ENCODE measurements around the gene CSKMT. TPM values are rescaled to one million over a fixed set of nuclear protein-coding genes. Genes with fewer than 3 reads are reported as not detected.

The CSKMT gene
- total RNA-seq, 1 experiment from 2014 or later, result 40.1 TPM

DNA sequence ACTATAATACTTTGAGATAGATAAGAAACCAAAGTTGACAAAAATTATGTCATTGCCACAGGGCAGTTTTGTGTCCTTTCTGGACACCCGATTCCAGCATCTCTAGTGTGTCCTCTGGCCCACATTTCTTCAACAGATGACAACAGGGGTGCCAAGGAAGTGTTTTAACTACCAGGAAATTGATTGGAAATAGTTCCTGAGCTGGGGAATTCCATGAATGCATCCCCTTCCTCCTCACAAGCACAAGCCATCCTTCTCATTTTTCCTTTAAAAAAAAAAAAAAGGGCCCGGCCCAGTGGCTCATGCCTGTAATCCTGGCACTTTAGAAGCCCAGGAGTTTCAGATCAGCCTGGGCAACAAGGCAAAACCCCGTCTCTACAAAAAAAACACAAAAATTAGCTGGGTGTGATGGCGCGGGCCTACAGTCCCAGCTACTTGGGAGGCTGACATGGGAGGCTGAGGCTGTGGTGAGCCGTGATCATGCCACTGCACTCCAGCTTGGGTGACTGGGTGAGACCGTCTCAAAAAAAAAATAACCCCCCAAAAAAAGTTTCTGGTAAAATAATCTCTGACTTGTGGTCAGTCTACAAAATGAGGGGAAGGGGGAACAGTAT lies 42.5 kb upstream of the CSKMT start:
- DNase-seq, result no peak
- H3K27me3 ChIP-seq (replicated peaks; ENCODE audit: control insufficient read depth, insufficient read depth, low read length), result no peaks in the 10 kb centered on the region
- intact Hi-C loops (cut with micrococcal nuclease; ENCODE audit: unreplicated experiment), result loop anchor here (1.0 to 2.0 kb wide), 3 partner anchors 24 to 42 kb away; partner anchors contain the start of genes C11orf98, CSKMT, GANAB and TUT1
- Mint-ChIP-seq H3K4me1 (ENCODE audit: low read depth, unreplicated experiment) (peaks cover 7% of the 10 kb centered on the region), H3K27me3 (ENCODE audit: insufficient read depth, unreplicated experiment) (no peaks in the 10 kb centered on the region), H3K36me3 (ENCODE audit: insufficient read depth, unreplicated experiment) (peaks cover 57% of the 10 kb centered on the region), H3K4me3 (ENCODE audit: unreplicated experiment) (peak overlapping the region; percentile 91), H3K9me3 (ENCODE audit: unreplicated experiment) (no peaks in the 10 kb centered on the region), H3K27ac (ENCODE audit: unreplicated experiment) (peak overlapping the region; percentile 81)
- TSS peak; percentile 100 for BruUV-seq (replicated peaks)
- H3K4me3 ChIP-seq (ENCODE audit: low read depth, low read length), result peak overlapping the region; percentile 15
- H3K9me3 ChIP-seq, result no peaks in the 10 kb centered on the region
- TF ChIP-seq, protein P1, sequence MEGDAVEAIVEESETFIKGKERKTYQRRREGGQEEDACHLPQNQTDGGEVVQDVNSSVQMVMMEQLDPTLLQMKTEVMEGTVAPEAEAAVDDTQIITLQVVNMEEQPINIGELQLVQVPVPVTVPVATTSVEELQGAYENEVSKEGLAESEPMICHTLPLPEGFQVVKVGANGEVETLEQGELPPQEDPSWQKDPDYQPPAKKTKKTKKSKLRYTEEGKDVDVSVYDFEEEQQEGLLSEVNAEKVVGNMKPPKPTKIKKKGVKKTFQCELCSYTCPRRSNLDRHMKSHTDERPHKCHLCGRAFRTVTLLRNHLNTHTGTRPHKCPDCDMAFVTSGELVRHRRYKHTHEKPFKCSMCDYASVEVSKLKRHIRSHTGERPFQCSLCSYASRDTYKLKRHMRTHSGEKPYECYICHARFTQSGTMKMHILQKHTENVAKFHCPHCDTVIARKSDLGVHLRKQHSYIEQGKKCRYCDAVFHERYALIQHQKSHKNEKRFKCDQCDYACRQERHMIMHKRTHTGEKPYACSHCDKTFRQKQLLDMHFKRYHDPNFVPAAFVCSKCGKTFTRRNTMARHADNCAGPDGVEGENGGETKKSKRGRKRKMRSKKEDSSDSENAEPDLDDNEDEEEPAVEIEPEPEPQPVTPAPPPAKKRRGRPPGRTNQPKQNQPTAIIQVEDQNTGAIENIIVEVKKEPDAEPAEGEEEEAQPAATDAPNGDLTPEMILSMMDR (IDR thresholded peaks at IDR 0.05; ENCODE audit: insufficient read depth in 1 of 2, low read depth in 1 of 2, low read length in 1 of 2, severe bottlenecking in 1 of 2, unreplicated experiment in 1 of 2), result no peak
- CTCF ChIA-PET, result interaction anchor here (1.5 to 2.4 kb wide), 3 partner anchors 31 to 83 kb away, joined by 4 to 19 read pairs (median 7); partner anchors contain the start of genes C11orf98, CSKMT and TUT1
- H3K36me3 ChIP-seq (ENCODE audit: control insufficient read depth, insufficient read depth, low read length), result peaks cover 9% of the 10 kb centered on the region
- POLR2A ChIA-PET, result interaction anchor here (0.5 to 3.2 kb wide), 10 partner anchors 11 to 62 kb away, joined by 4 to 42 read pairs (median 14); partner anchors contain the start of genes C11orf98, CSKMT, EEF1G and INTS5
- peaks cover 13% of the 10 kb centered on the region for H3K4me1 ChIP-seq

DNA sequence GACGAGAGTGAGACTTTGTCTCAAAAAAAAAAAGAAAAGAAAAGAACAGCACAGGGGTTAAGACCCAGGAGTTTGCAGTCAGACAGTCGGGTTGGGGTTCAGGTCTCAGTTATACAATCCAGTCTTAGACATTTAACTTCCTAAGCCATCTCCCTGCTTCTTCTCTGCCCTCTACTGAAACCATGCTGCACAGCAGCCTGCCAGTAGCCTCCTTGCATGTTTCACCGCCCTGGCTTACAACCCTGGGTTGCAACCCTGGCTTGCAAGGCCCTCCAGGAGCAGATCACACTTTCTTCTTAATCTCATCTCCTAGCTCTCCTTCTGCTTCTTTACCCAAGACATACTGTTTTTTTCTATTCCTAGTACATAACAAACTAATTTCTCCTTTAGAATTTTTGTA lies 37.4 kb upstream of the CSKMT start:
- Histone ChIP-seq H3K27me3 (replicated peaks; ENCODE audit: control insufficient read depth, insufficient read depth, low read length) (no peaks in the 10 kb centered on the region), H3K4me3 (ENCODE audit: low read depth, low read length) (no peak overlapping the region), H3K4me1 (no peaks in the 10 kb centered on the region), H3K36me3 (ENCODE audit: control insufficient read depth, insufficient read depth, low read length) (peaks cover 16% of the 10 kb centered on the region), H3K9me3 (no peaks in the 10 kb centered on the region)
- H3K27me3 Mint-ChIP-seq (ENCODE audit: insufficient read depth, unreplicated experiment), result no peaks in the 10 kb centered on the region
- H3K4me3 Mint-ChIP-seq (ENCODE audit: unreplicated experiment), result no peak overlapping the region
- TF ChIP-seq, protein P1 (IDR thresholded peaks at IDR 0.05; ENCODE audit: insufficient read depth in 1 of 2, low read depth in 1 of 2, low read length in 1 of 2, severe bottlenecking in 1 of 2, unreplicated experiment in 1 of 2), result peak in 1 of 2 experiments; percentile 21
- DNase-seq, result no peak
- intact Hi-C loops (cut with micrococcal nuclease; ENCODE audit: unreplicated experiment), result no loop called here
- H3K36me3 Mint-ChIP-seq (ENCODE audit: insufficient read depth, unreplicated experiment), result peaks cover 82% of the 10 kb centered on the region
- BruUV-seq (replicated peaks), result no TSS peak
- ChIA-PET POLR2A (no interaction called here), CTCF (no interaction called here)
- H3K4me1 Mint-ChIP-seq (ENCODE audit: low read depth, unreplicated experiment), result no peaks in the 10 kb centered on the region
- H3K27ac Mint-ChIP-seq (ENCODE audit: unreplicated experiment), result no peak overlapping the region
- no peaks in the 10 kb centered on the region for H3K9me3 Mint-ChIP-seq (ENCODE audit: unreplicated experiment)

DNA sequence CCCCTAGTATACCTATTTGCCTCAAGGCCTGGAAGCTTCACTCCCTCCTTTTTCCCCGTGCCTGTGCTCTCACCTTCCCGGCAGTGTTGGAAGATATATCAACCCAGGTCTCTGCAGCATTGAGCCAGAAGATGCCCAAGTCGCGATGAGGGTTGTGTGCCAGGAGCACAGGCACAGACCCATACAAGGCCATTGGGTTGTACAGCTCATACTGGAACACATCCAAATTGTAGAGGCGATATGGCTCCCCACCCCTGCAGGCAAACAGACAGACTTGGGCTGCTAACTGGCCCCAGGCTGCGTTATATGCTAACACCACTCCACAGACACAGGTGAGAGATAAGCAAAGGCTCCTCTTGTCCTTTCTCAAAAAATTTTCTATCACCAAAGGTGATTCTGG lies 32.6 kb upstream of the CSKMT start:
- Mint-ChIP-seq H3K36me3 (ENCODE audit: insufficient read depth, unreplicated experiment) (peaks cover 96% of the 10 kb centered on the region), H3K27ac (ENCODE audit: unreplicated experiment) (no peak overlapping the region), H3K4me1 (ENCODE audit: low read depth, unreplicated experiment) (no peaks in the 10 kb centered on the region), H3K4me3 (ENCODE audit: unreplicated experiment) (no peak overlapping the region), H3K9me3 (ENCODE audit: unreplicated experiment) (no peaks in the 10 kb centered on the region), H3K27me3 (ENCODE audit: insufficient read depth, unreplicated experiment) (no peaks in the 10 kb centered on the region)
- TF ChIP-seq, protein P1 (IDR thresholded peaks at IDR 0.05; ENCODE audit: insufficient read depth in 1 of 2, low read depth in 1 of 2, low read length in 1 of 2, severe bottlenecking in 1 of 2, unreplicated experiment in 1 of 2), result no peak
- no peaks in the 10 kb centered on the region for H3K27me3 ChIP-seq (replicated peaks; ENCODE audit: control insufficient read depth, insufficient read depth, low read length)
- H3K36me3 ChIP-seq (ENCODE audit: control insufficient read depth, insufficient read depth, low read length), result peaks cover 22% of the 10 kb centered on the region
- no peaks in the 10 kb centered on the region for H3K4me1 ChIP-seq
- no TSS peak for BruUV-seq (replicated peaks)
- intact Hi-C loops (cut with micrococcal nuclease; ENCODE audit: unreplicated experiment), result no loop called here
- POLR2A ChIA-PET, result no interaction called here
- CTCF ChIA-PET, result no interaction called here
- DNase-seq, result no peak
- H3K4me3 ChIP-seq (ENCODE audit: low read depth, low read length), result no peak overlapping the region
- H3K9me3 ChIP-seq, result no peaks in the 10 kb centered on the region

All from Caco-2 (cell line).